ENCODE measurements around the gene WASHC2A.

GRCh38 chr10:50021646-50022045 is 46.1 kb upstream of the WASHC2A start:
- TF ChIP-seq EZH2phosphoT487 (IDR thresholded peaks at IDR 0.05; ENCODE audit: low read length) (no peak), EZH2 (optimal IDR thresholded peaks at IDR 0.05; ENCODE audit: low read depth, low read length) (no peak)

Measured in MM.1S (cell line).